Neural cell (in vitro differentiated cells): ENCODE data around the gene KLHDC9. TPM values are rescaled to one million over a fixed set of nuclear protein-coding genes. Genes with fewer than 3 reads are reported as not detected.
"Not testable (repeated sequence)": the region's sequence is repeated elsewhere in the genome, so short reads cannot be mapped to it uniquely, and the experiment has no call there.

ENCODE experiments used
- H2AFZ ChIP-seq: fragments of 200-600, 300-800 bp; sonication (generic), shearing (Covaris generic); 2 replicates; pipeline ENCODE4 v1.6.0; 2014; ENCODE audit warnings: low read depth, mild to moderate bottlenecking, antibody characterized with exemption, low read length, moderate library complexity
- H3F3A ChIP-seq: fragments of 200-600 bp; shearing (Covaris generic); 2 replicates; pipeline ENCODE4 v1.6.1; 2016; ENCODE audit warnings: mild to moderate bottlenecking, moderate library complexity, mixed read lengths, antibody characterized with exemption, low read length; ENCODE audit not compliant: insufficient read depth, poor library complexity, severe bottlenecking
- H3K27ac ChIP-seq: fragments of 200-600, 300-800 bp; sonication (generic), shearing (Covaris generic); 2 replicates; pipeline ENCODE4 v1.5.1; 2014; ENCODE audit warnings: mild to moderate bottlenecking, low read length, moderate library complexity
- H3K27me3 ChIP-seq: fragments of 300-800, 200-600 bp; sonication (generic), shearing (Covaris generic); 2 replicates; pipeline ENCODE4 v1.6.0; 2014; ENCODE audit warnings: mild to moderate bottlenecking, low read depth, low read length, moderate library complexity; ENCODE audit not compliant: insufficient read depth
- H3K36me3 ChIP-seq: fragments of 300-800, 200-600 bp; sonication (generic), shearing (Covaris generic); 2 replicates; pipeline ENCODE4 v1.5.1; 2014; ENCODE audit warnings: mild to moderate bottlenecking, antibody characterized with exemption, low read length, moderate library complexity; ENCODE audit not compliant: insufficient read depth
- H3K4me2 ChIP-seq: fragments of 300-800, 200-600 bp; sonication (generic), shearing (Covaris generic); 2 replicates; pipeline ENCODE4 v1.6.0; 2014; ENCODE audit warnings: mild to moderate bottlenecking, low read length
- H3K4me3 ChIP-seq: fragments of 300-800, 200-600 bp; sonication (generic), shearing (Covaris generic); 2 replicates; pipeline ENCODE4 v1.5.1; 2014; ENCODE audit warnings: mild to moderate bottlenecking, low read length, moderate library complexity
- H3K79me2 ChIP-seq: fragments of 200-600 bp; shearing (Covaris generic); replicated peaks from 2 replicates; pipeline ENCODE4 v1.6.0; 2014; ENCODE audit warnings: mild to moderate bottlenecking, low read length, moderate library complexity; ENCODE audit not compliant: insufficient read depth
- H3K9ac ChIP-seq: fragments of 300-800, 200-600 bp; sonication (generic), shearing (Covaris generic); 2 replicates; pipeline ENCODE4 v1.6.1; 2016; ENCODE audit warnings: mild to moderate bottlenecking, low read length, mixed read lengths
- H3K9me2 ChIP-seq: fragments of 200-600 bp; shearing (Covaris generic); 2 replicates; pipeline ENCODE4 v1.6.1; 2016; ENCODE audit warnings: mild to moderate bottlenecking, low read length, mixed read lengths; ENCODE audit not compliant: insufficient read depth
- H3K9me3 ChIP-seq: fragments of 200-600, 300-800 bp; sonication (generic), shearing (Covaris generic); 2 replicates; pipeline ENCODE4 v1.6.1; 2016; ENCODE audit warnings: mild to moderate bottlenecking, mixed run types, low read length, moderate library complexity, mixed read lengths
- H4K20me1 ChIP-seq: fragments of 200-600 bp; shearing (Covaris generic); 2 replicates; pipeline ENCODE4 v1.6.1; 2016; ENCODE audit warnings: mild to moderate bottlenecking, mixed run types; ENCODE audit not compliant: insufficient read depth
- CTCF ChIP-seq: fragments of 450-650 bp; IDR thresholded peaks from 2 replicates; pipeline ENCODE4 v1.5.1; 2014; ENCODE audit warnings: antibody characterized with exemption, mild to moderate bottlenecking, moderate library complexity; ENCODE audit not compliant: poor library complexity, severe bottlenecking
- EP300 ChIP-seq: fragments of 450-650 bp; conservative IDR thresholded peaks from 2 replicates; pipeline ENCODE4 v1.6.1; 2014; ENCODE audit warnings: antibody characterized with exemption, mild to moderate bottlenecking, moderate library complexity; ENCODE audit not compliant: poor library complexity, severe bottlenecking
- EZH2 ChIP-seq: fragments of 200-600, 300-800 bp; shearing (Covaris generic), sonication (generic); IDR thresholded peaks from 2 replicates; pipeline ENCODE4 v1.6.1; 2014; ENCODE audit warnings: antibody characterized with exemption, low read length, borderline replicate concordance, mild to moderate bottlenecking; ENCODE audit not compliant: insufficient read depth, poor library complexity, severe bottlenecking
- MXI1 ChIP-seq: fragments of 450-650 bp; conservative IDR thresholded peaks from 2 replicates; pipeline ENCODE4 v1.6.1; 2014; ENCODE audit warnings: antibody characterized with exemption, mild to moderate bottlenecking; ENCODE audit not compliant: poor library complexity, severe bottlenecking
- POLR2AphosphoS5 ChIP-seq: IDR thresholded peaks from 2 replicates; pipeline ENCODE4 v1.6.1; 2012
- RAD21 ChIP-seq: fragments of 450-650 bp; conservative IDR thresholded peaks from 2 replicates; pipeline ENCODE4 v1.6.1; 2014; ENCODE audit warnings: antibody characterized with exemption, mild to moderate bottlenecking, moderate library complexity
- REST ChIP-seq: IDR thresholded peaks from 2 replicates; pipeline ENCODE4 v1.6.1; 2012; ENCODE audit warnings: borderline replicate concordance
- SMC3 ChIP-seq: fragments of 450-650 bp; conservative IDR thresholded peaks from 2 replicates; pipeline ENCODE4 v1.6.1; 2014; ENCODE audit warnings: antibody characterized with exemption, mild to moderate bottlenecking, moderate library complexity; ENCODE audit not compliant: poor library complexity
- TAF1 ChIP-seq: IDR thresholded peaks from 2 replicates; pipeline ENCODE4 v1.6.1; 2012; ENCODE audit warnings: low read depth
- polyA plus RNA-seq: library from polyadenylated mRNA; depleted of rRNA; stranded (reverse); fragments of >200 nt; gene quantifications from 2 replicates; pipeline ENCODE4 v1.2.3, GENCODE V29; 2014

The KLHDC9 gene
- polyA plus RNA-seq, 1 donor from 2014 or later = 78.1 TPM

- TF ChIP-seq CTCF (no peak), MXI1 (no peak), REST (no peak), EZH2 (no peak), TAF1 (no peak), RAD21 (no peak), EP300 (no peak), POLR2AphosphoS5 (no peak), SMC3 (no peak)
- no peak overlapping the region for H3K4me2 ChIP-seq
- H3K9me2 ChIP-seq = no peaks in the 10 kb centered on the region
Measured at GRCh38 chr1:161061419-161061818, 36.7 kb upstream of the KLHDC9 start.

GRCh38 chr1:161063936-161064335 lies 34.2 kb upstream of the KLHDC9 start:
- not testable (repeated sequence) for H3K27ac ChIP-seq, H3F3A ChIP-seq, H3K79me2 ChIP-seq, H3K9me2 ChIP-seq, H3K27me3 ChIP-seq, H3K9ac ChIP-seq, H3K9me3 ChIP-seq, H2AFZ ChIP-seq, H3K4me3 ChIP-seq, H4K20me1 ChIP-seq, H3K36me3 ChIP-seq, H3K4me2 ChIP-seq

More at GRCh38 chr1:161061419-161061818, 36.7 kb upstream of the KLHDC9 start:
- H4K20me1 ChIP-seq = no peaks in the 10 kb centered on the region
- H3K27ac ChIP-seq = no peak overlapping the region
- no peaks in the 10 kb centered on the region for H3K9me3 ChIP-seq
- H3K9ac ChIP-seq = no peak overlapping the region
- no peaks in the 10 kb centered on the region for H3K79me2 ChIP-seq
- H3K27me3 ChIP-seq = no peaks in the 10 kb centered on the region
- no peaks in the 10 kb centered on the region for H3K36me3 ChIP-seq
- H3F3A ChIP-seq = no peaks in the 10 kb centered on the region
- H2AFZ ChIP-seq = no peak overlapping the region
- no peak overlapping the region for H3K4me3 ChIP-seq

- H2AFZ ChIP-seq, H3K4me2 ChIP-seq, H4K20me1 ChIP-seq, H3K36me3 ChIP-seq, H3K9me2 ChIP-seq, H3K79me2 ChIP-seq, H3K27ac ChIP-seq, H3K9ac ChIP-seq, H3K4me3 ChIP-seq, H3K9me3 ChIP-seq, H3F3A ChIP-seq, H3K27me3 ChIP-seq: not testable (repeated sequence)
Measured at GRCh38 chr1:161065681-161066080, 32.5 kb upstream of the KLHDC9 start.
